ENCODE results near the gene CDH8.

CDH8 gene

DNA sequence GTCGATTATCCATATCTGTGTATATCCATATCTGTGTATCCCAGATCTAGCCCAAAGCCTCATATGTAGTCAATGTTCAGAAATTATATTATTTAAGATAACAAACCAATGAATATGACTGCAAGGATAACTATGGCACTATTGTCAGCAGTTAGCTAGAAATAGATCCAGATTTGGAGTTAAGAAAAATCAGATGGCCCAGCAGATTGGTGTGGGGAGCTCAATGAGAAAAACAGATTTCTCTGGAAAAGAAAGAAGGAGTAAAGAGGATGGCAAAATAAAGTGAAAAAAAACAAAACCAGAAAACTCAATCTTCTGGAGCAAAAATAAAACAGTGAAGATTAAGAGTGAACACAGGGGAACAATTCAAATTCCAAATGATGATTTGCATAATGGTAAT lies 10.6 kb upstream of the CDH8 start:
- no peak for DNase-seq (ENCODE audit: low spot score)
- Mint-ChIP-seq H3K9me3 (peaks cover 22% of the 10 kb centered on the region), H3K4me1 (ENCODE audit: low read depth) (no peaks in the 10 kb centered on the region), H3K27me3 (ENCODE audit: low read depth) (no peaks in the 10 kb centered on the region), H3K36me3 (ENCODE audit: low read depth) (no peaks in the 10 kb centered on the region), H3K4me3 (no peak overlapping the region), H3K27ac (no peak overlapping the region)

DNA sequence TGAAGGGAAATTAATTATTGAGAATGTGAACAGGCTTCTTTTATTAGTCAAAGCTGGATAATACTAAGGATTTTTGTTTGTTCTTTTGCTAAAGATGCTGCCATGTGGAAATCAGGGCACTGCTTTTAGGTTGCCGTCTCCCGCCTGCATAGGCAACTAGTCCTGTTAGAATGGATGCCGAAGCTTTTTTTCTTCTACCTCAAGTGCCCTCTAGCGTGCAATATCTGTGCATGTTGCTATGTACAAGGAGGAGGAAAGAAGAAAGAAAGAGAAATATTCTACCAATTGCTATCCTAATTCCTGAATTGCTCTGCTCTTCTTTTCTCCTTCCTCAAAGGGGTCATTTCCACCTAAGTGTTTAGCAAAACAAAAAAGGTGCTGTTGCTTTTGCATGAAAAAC lies 5.2 kb upstream of the CDH8 start:
- Mint-ChIP-seq H3K27me3 (ENCODE audit: low read depth) (no peaks in the 10 kb centered on the region), H3K4me1 (ENCODE audit: low read depth) (no peaks in the 10 kb centered on the region), H3K27ac (no peak overlapping the region), H3K36me3 (ENCODE audit: low read depth) (no peaks in the 10 kb centered on the region), H3K4me3 (no peak overlapping the region), H3K9me3 (peaks cover 12% of the 10 kb centered on the region)
- DNase-seq (ENCODE audit: low spot score), result no peak

DNA sequence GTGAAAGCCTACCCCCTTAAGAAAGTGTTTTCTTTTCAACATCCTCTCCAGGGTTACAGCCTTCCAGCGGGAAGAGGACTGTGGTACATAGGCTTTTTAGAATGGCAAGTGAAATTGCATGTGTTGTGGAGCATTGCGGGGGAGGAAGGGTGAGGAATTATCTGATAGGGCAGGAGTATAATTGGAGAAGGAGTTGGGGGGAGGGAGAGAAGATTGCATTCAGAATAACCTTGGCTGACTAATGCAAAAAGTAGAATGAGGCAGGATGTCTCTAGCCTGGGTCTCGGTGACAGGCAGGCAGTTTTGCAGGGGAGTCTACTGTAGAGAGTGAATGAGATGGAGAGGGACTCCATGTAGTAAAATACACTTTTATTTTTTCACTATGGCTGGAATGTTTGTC lies 2.4 kb upstream of the CDH8 start:
- no peak for DNase-seq (ENCODE audit: low spot score)
- Mint-ChIP-seq H3K4me1 (ENCODE audit: low read depth) (no peaks in the 10 kb centered on the region), H3K9me3 (peaks cover 5% of the 10 kb centered on the region), H3K27ac (no peak overlapping the region), H3K27me3 (ENCODE audit: low read depth) (peaks cover 8% of the 10 kb centered on the region), H3K36me3 (ENCODE audit: low read depth) (no peaks in the 10 kb centered on the region), H3K4me3 (no peak overlapping the region)

DNA sequence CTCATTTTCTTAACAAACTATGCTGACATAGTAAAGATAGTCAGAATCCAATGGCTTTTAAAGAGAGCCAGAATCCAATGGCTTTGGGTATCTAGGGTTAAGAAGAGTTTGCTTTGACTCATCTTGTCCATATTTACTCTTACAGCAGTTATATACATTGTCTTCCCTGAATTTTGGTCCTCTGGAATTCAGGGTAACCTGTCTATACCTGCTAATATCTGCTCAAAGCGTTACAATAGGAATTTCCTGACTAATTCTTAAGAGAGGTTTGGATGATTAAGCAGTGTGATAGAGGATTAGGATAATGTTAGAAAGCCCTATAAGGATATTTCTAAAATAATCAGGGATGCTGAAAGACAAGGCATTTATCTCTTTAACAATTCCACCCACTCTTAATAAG lies 2.0 kb upstream of the CDH8 start:
- no peak overlapping the region for H3K27ac Mint-ChIP-seq
- peaks cover 1% of the 10 kb centered on the region for H3K9me3 Mint-ChIP-seq
- no peak for DNase-seq (ENCODE audit: low spot score)
- H3K4me1 Mint-ChIP-seq (ENCODE audit: low read depth), result no peaks in the 10 kb centered on the region
- peaks cover 8% of the 10 kb centered on the region for H3K27me3 Mint-ChIP-seq (ENCODE audit: low read depth)
- H3K4me3 Mint-ChIP-seq, result no peak overlapping the region
- H3K36me3 Mint-ChIP-seq (ENCODE audit: low read depth), result no peaks in the 10 kb centered on the region

DNA sequence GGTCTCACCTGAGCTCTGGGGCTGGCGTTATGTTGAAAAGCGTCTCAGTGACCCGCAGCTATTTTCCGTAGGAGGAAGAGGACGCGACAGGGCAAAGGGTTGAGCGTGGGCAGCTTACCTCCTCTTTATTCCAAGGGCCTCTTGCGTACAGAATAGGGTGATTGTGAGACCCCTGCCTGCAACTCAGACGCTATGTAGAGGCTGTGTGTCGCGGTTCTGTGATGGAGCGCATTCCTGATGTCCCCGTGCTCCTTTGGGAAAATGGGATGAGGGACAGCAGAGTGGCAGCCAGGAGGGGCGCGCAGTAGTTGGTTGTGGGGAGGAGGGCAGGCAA lies 531 bp upstream of the CDH8 start:
- peaks cover 8% of the 10 kb centered on the region for H3K27me3 Mint-ChIP-seq (ENCODE audit: low read depth)
- H3K4me3 Mint-ChIP-seq, result no peak overlapping the region
- no peak for DNase-seq (ENCODE audit: low spot score)
- no peak overlapping the region for H3K27ac Mint-ChIP-seq
- H3K4me1 Mint-ChIP-seq (ENCODE audit: low read depth), result no peaks in the 10 kb centered on the region
- H3K9me3 Mint-ChIP-seq, result no peaks in the 10 kb centered on the region
- no peaks in the 10 kb centered on the region for H3K36me3 Mint-ChIP-seq (ENCODE audit: low read depth)

DNA sequence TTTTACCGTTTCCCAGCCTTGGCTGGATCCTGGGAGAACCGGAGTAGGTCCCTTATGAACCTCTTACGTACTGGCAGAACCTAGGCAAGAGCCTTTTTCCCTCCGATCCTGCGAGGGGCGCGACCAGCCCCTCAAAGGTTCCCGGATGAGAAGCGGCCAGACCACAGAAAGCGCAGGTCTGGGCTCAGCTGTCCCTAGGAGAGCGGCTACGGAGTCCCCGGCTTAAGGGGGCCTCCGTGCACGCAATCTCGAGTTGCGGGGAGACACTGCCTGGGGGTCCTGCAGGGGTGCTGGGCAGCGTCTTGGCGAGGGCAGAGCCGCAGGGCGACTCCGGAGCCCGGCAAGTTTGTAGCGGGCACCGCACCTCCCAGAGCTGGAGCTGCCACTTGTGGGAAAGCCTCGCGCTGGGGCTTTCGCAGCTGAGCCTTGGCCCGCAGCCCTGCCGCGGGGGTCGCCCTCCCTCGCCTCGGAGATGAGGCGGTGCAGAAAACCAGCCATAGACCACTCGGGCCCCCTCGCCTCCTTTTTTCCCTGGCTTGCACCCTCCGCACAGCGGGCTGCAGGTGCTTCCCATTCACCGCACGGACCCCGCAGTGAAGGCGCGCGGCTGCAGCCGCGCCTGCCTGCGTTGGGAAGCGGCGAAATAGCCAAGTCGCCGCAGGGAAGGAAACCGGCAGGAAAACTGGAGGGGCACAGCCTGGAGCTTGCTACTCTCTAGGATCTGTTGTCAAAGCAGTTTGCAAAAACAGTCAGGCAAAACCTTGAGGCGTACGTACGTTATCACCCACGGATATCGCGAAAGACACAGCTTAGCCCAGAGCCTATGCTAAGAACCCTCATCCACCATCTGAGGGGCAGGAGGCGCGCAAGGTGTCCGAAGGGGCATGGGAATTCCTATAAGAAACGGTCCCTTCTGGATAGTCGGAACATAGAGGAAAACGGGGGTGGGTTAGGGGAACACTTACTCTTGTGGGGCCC lies 834 bp downstream of the CDH8 start:
- DNase-seq (ENCODE audit: low spot score), result no peak
- Mint-ChIP-seq H3K4me3 (no peak overlapping the region), H3K27ac (no peak overlapping the region), H3K27me3 (ENCODE audit: low read depth) (peaks cover 8% of the 10 kb centered on the region), H3K9me3 (no peaks in the 10 kb centered on the region), H3K36me3 (ENCODE audit: low read depth) (no peaks in the 10 kb centered on the region), H3K4me1 (ENCODE audit: low read depth) (no peaks in the 10 kb centered on the region)

DNA sequence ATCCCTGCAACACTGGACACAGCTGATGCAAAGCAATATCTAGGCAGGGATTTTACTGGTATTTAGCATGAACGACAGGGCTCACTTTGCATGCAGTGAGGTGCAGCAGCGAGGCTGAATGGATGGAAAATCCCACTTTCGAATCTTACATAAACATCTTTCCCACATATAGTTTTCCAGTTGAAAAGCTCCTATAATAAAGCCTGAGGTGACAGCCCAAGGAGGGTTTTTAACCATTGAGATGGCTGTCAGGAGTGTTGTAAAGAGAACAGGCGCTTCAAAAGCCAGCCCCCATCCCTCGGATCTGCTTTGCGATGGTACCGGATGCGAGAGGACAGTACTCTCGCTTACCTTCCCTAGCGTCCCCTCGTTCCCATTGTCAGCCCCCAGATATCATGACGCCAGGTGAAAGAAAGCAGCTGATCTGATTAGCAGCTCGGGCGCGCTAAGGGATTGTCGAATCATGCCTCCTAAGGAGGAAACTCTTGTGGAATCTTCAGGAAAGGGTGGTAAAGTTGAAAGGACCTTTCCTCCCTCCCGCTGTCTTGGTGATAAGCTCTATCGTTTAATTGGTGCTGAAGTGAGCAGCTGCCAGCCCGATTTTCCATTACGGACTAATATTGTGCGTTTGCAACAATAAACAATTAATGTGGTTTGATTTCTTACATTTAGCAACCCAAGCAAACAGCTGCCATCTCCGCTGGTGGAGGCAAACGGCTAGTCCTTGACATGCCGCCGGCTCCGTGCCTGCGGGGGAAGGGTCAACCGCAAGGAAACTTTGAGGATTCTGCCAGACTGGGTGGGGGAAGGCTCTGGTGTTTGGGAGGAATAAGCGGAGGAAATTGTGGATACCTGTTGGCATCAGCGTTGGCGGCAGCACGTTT lies 1.8 kb downstream of the CDH8 start:
- Mint-ChIP-seq H3K4me3 (no peak overlapping the region), H3K4me1 (ENCODE audit: low read depth) (no peaks in the 10 kb centered on the region), H3K36me3 (ENCODE audit: low read depth) (no peaks in the 10 kb centered on the region), H3K27ac (no peak overlapping the region), H3K9me3 (no peaks in the 10 kb centered on the region), H3K27me3 (ENCODE audit: low read depth) (peaks cover 8% of the 10 kb centered on the region)
- no peak for DNase-seq (ENCODE audit: low spot score)

DNA sequence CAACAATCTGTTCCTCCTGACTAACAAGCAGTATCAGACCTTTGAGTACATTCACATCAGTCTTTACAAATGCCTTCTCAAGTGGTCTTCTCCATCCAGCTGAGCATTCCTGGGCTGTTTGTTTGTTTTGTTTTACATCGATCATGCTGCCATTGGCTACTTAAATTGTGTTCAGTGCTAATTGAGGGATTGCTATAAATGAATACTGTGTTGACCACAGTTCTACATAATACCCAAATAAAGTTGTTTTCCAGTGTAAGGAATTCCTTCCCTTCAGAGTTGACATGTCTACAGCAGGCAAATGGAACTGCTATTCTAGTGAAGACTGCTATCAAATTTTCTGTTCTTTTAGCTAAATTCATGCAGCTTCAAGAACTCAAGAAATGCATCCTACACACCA lies 3.2 kb downstream of the CDH8 start:
- Mint-ChIP-seq H3K4me3 (no peak overlapping the region), H3K36me3 (ENCODE audit: low read depth) (no peaks in the 10 kb centered on the region), H3K27ac (no peak overlapping the region), H3K27me3 (ENCODE audit: low read depth) (peaks cover 8% of the 10 kb centered on the region), H3K4me1 (ENCODE audit: low read depth) (no peaks in the 10 kb centered on the region), H3K9me3 (peaks cover 7% of the 10 kb centered on the region)
- DNase-seq (ENCODE audit: low spot score), result no peak

DNA sequence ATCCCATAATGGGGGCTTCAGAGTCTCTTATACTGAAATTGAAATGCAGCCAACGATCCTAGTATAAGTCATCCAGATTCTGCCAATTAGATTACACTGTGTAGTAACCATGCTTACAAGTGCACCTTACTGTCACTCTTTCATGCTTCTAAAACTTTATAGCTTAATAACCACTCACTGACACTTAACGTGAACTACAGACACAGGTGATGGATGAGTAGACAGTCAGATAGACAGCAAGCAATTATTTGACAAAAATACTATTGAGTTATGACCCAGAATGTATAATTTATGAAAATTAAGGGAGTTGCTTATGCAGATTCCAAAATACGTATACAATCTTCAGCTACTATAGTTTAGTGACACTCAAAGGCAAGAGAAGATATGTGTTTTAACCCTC lies 6.3 kb downstream of the CDH8 start:
- DNase-seq (ENCODE audit: low spot score), result no peak
- H3K27ac Mint-ChIP-seq, result no peak overlapping the region
- H3K4me3 Mint-ChIP-seq, result no peak overlapping the region
- peaks cover 16% of the 10 kb centered on the region for H3K9me3 Mint-ChIP-seq
- H3K4me1 Mint-ChIP-seq (ENCODE audit: low read depth), result no peaks in the 10 kb centered on the region
- H3K36me3 Mint-ChIP-seq (ENCODE audit: low read depth), result no peaks in the 10 kb centered on the region
- peaks cover 8% of the 10 kb centered on the region for H3K27me3 Mint-ChIP-seq (ENCODE audit: low read depth)

DNA sequence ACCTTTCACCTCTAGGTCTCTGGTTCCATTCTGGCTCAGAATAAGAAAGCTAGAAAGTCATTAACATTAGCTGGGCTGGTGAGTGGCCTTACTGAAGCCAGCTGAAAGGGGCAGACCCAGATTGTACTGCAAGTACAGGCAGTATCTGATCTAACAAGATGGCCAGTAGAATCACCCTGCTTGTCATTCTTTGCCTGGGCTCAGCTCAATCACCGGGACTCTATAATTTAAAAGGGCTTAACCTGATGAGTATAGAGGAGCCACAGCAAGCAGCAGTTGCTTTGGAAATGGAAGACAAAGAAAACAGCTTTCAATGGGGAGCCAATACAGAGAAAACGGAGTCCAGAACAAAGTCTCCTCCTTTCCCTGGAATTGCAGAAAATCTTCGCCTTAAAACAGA lies 13.6 kb downstream of the CDH8 start:
- H3K27ac Mint-ChIP-seq, result no peak overlapping the region
- no peaks in the 10 kb centered on the region for H3K36me3 Mint-ChIP-seq (ENCODE audit: low read depth)
- DNase-seq (ENCODE audit: low spot score), result no peak
- H3K9me3 Mint-ChIP-seq, result peaks cover 37% of the 10 kb centered on the region
- no peaks in the 10 kb centered on the region for H3K4me1 Mint-ChIP-seq (ENCODE audit: low read depth)
- H3K27me3 Mint-ChIP-seq (ENCODE audit: low read depth), result no peaks in the 10 kb centered on the region
- no peak overlapping the region for H3K4me3 Mint-ChIP-seq

DNA sequence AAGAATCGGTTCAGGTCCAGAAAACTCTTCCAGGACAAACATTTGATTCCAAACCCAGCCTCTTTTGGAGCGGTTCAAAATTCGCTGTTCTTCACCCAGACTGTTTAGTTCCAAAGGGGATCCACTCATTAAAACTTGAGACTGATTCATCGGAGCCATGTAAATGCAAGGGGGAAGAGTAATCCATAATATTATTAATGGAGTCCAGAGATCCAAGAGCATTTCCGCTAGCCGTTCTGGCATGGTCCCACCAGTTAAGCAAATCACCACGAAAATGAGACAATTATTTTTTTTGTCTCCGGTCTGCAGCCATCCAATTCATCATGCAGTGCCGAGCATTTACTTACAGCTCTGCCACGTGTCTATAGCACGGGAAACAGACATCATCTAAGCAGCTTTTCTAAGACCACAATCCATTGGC lies 15.1 kb downstream of the CDH8 start:
- no peak for DNase-seq (ENCODE audit: low spot score)
- no peaks in the 10 kb centered on the region for H3K36me3 Mint-ChIP-seq (ENCODE audit: low read depth)
- H3K4me3 Mint-ChIP-seq, result no peak overlapping the region
- H3K27me3 Mint-ChIP-seq (ENCODE audit: low read depth), result no peaks in the 10 kb centered on the region
- H3K4me1 Mint-ChIP-seq (ENCODE audit: low read depth), result no peaks in the 10 kb centered on the region
- no peak overlapping the region for H3K27ac Mint-ChIP-seq
- peaks cover 32% of the 10 kb centered on the region for H3K9me3 Mint-ChIP-seq

DNA sequence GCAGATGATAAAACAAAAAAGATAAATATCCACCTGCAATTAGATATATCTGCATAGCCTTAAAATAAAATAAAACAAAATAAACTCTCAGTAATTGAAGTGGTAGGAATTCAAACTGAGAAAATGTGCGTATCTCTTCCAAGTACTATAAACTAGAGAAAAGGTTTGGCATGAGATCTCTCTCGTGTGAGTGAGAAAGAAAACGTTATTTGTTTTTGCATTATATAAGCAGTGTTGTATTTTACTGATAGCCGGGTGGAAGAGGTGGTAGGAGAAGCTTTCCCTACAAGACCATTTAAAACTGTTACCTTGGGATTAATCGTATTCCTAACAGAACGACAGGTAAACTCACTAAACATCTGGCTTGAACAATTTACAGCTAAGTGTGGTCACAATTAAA lies 15.6 kb downstream of the CDH8 start:
- Mint-ChIP-seq H3K4me1 (ENCODE audit: low read depth) (no peaks in the 10 kb centered on the region), H3K4me3 (no peak overlapping the region), H3K36me3 (ENCODE audit: low read depth) (no peaks in the 10 kb centered on the region), H3K27ac (no peak overlapping the region), H3K27me3 (ENCODE audit: low read depth) (no peaks in the 10 kb centered on the region), H3K9me3 (peaks cover 32% of the 10 kb centered on the region)
- DNase-seq (ENCODE audit: low spot score), result no peak

DNA sequence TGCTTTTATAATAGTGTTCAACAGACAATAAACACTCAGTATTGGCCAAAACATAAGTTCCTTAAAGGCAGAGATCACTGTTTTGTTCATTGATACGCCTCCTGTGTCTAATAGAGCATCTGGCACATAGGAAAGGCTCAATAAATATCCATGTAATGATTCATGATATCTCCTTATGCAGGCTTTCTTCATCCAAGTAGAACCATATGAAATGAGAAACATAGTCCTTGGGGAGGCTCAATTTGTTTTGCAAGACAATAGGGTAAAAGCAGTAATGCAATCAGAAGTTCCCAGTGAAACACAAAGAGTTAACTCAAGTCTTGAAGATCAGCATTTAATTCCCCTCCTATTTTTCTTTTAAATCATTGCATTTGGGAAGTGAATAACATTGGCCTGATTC lies 16.4 kb downstream of the CDH8 start:
- H3K27me3 Mint-ChIP-seq (ENCODE audit: low read depth), result no peaks in the 10 kb centered on the region

DNA sequence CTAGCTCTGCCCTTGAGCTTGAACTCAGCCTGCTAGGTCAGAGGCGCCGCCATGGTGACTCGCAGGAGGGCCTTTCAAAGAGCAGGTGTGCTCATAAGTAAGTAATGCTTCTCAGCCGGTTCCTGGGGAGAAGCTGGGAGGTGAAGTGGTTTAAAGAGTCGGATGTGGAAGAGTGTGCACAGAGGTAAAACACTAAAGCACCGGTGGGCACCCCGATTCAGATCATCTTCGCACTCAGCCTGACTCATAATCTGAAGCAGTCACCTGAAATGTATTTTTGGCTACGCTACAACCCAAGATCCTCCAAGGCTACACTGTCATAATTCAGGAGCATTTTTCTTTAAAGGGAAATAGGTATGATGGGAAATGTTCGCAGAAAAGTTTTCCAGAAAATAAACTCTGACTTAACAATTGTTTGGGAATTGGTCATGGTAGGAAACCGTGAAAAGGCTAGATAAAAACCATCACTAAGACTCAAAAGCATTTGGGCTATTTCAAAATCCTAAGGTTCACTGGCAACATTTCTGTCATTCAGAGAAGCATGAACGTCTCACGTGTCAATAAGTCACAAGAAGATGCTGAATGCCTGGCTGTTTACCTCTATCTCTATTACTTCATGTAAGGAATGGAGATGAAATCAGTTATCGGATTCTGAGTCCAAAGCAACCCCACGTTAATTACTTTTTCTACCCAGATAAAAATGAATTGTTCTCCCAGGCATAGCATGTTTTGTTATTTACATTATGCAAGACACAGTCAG lies 17.8 kb downstream of the CDH8 start:
- DNase-seq (ENCODE audit: low spot score), result no peak
- Mint-ChIP-seq H3K36me3 (ENCODE audit: low read depth) (no peaks in the 10 kb centered on the region), H3K4me3 (no peak overlapping the region), H3K9me3 (peaks cover 27% of the 10 kb centered on the region), H3K27me3 (ENCODE audit: low read depth) (no peaks in the 10 kb centered on the region), H3K4me1 (ENCODE audit: low read depth) (no peaks in the 10 kb centered on the region), H3K27ac (no peak overlapping the region)

More for the DNA sequence above, 16.4 kb downstream of the CDH8 start:
- Mint-ChIP-seq H3K4me3 (no peak overlapping the region), H3K27ac (no peak overlapping the region), H3K36me3 (ENCODE audit: low read depth) (no peaks in the 10 kb centered on the region), H3K9me3 (peaks cover 28% of the 10 kb centered on the region), H3K4me1 (ENCODE audit: low read depth) (no peaks in the 10 kb centered on the region)
- no peak for DNase-seq (ENCODE audit: low spot score)
